Right hindlimb (tissue), 1 donor: Measurements from ENCODE around the gene ERG28.
"Not testable (repeated sequence)": the region's sequence is repeated elsewhere in the genome, so short reads cannot be mapped to it uniquely, and the experiment has no call there.

Experiments used
- DNase-seq: peaks from one replicate; pipeline ENCODE4 v3.0.0-alpha.2; 2018

Gene ERG28

GRCh38 chr14:75660630-75661498 is at the start of gene ERG28, which contains the start of gene TTLL5:
TSS of gene ERG28 (minus strand) at chr14:75660876. CDS start at chr14:75657502, 3,374 bp downstream.
TSS of gene TTLL5 (plus strand) at chr14:75661246. CDS start at chr14:75663150, 1,904 bp downstream.
- DNase-seq, result peak; percentile 98

- peak; percentile 84 for DNase-seq
Observed at GRCh38 chr14:75709207-75709812, 48.6 kb upstream of the ERG28 start.

- no peak for DNase-seq
Observed at GRCh38 chr14:75705014-75705413, 44.3 kb upstream of the ERG28 start.

GRCh38 chr14:75703467-75703866 is 42.8 kb upstream of the ERG28 start:
- DNase-seq, result no peak

GRCh38 chr14:75702616-75703261 is 42.1 kb upstream of the ERG28 start:
- peak; percentile 75 for DNase-seq

- DNase-seq, result peak; percentile 52
Observed at GRCh38 chr14:75702122-75702521, 41.4 kb upstream of the ERG28 start.

- DNase-seq, result no peak
Observed at GRCh38 chr14:75700295-75700694, 39.6 kb upstream of the ERG28 start.

- no peak for DNase-seq
Observed at GRCh38 chr14:75699331-75699730, 38.7 kb upstream of the ERG28 start.

- DNase-seq, result no peak
Observed at GRCh38 chr14:75697918-75698317, 37.2 kb upstream of the ERG28 start.

GRCh38 chr14:75697386-75697785 is 36.7 kb upstream of the ERG28 start:
- DNase-seq, result no peak

- not testable (repeated sequence) for DNase-seq
Observed at GRCh38 chr14:75695025-75695424, 34.3 kb upstream of the ERG28 start.

GRCh38 chr14:75690010-75690409 is 29.3 kb upstream of the ERG28 start:
- no peak for DNase-seq

GRCh38 chr14:75689012-75689411 is 28.3 kb upstream of the ERG28 start:
- peak; percentile 83 for DNase-seq

GRCh38 chr14:75685910-75686309 is 25.2 kb upstream of the ERG28 start:
- no peak for DNase-seq

- DNase-seq, result no peak
Observed at GRCh38 chr14:75675265-75675960, 14.7 kb upstream of the ERG28 start.

- no peak for DNase-seq
Observed at GRCh38 chr14:75673345-75674035, 12.8 kb upstream of the ERG28 start.

GRCh38 chr14:75672605-75673192 is 12.0 kb upstream of the ERG28 start:
- DNase-seq, result no peak

- DNase-seq, result no peak
Observed at GRCh38 chr14:75667099-75667765, 6.6 kb upstream of the ERG28 start.

GRCh38 chr14:75662966-75663365 is 2.3 kb upstream of the ERG28 start:
- DNase-seq, result no peak

- no peak for DNase-seq
Observed at GRCh38 chr14:75661499-75661814, 781 bp upstream of the ERG28 start.

- DNase-seq, result no peak
Observed at GRCh38 chr14:75660238-75660629, 442 bp downstream of the ERG28 start.

- no peak for DNase-seq
Observed at GRCh38 chr14:75658957-75659356, 1.7 kb downstream of the ERG28 start.
